A549 (cell line): Measurements from ENCODE around the gene BCR.

ENCODE experiments used
- CHD4 ChIP-seq: fragments of 200-600 bp; sonication (generic); IDR thresholded peaks from 2 replicates; pipeline ENCODE4 v1.6.1; 2016; ENCODE audit warnings: antibody characterized with exemption, mild to moderate bottlenecking, borderline replicate concordance
- KDM1A ChIP-seq: fragments of 200-600 bp; sonication (generic); IDR thresholded peaks from 2 replicates; pipeline ENCODE4 v1.6.1; 2016; ENCODE audit warnings: low read depth, mild to moderate bottlenecking
- TF ChIP-seq, protein P1 (sequence below): fragments of >200 bp; sonication (Bioruptor Twin); formaldehyde crosslinking; IDR thresholded peaks from 3 replicates; pipeline ENCODE4 v1.5.1; 2016

GRCh38 chr22:23182309-23183060 lies 2.2 kb downstream of the BCR start:
- TF ChIP-seq CHD4 (no peak), KDM1A (no peak)
- TF ChIP-seq, protein P1, sequence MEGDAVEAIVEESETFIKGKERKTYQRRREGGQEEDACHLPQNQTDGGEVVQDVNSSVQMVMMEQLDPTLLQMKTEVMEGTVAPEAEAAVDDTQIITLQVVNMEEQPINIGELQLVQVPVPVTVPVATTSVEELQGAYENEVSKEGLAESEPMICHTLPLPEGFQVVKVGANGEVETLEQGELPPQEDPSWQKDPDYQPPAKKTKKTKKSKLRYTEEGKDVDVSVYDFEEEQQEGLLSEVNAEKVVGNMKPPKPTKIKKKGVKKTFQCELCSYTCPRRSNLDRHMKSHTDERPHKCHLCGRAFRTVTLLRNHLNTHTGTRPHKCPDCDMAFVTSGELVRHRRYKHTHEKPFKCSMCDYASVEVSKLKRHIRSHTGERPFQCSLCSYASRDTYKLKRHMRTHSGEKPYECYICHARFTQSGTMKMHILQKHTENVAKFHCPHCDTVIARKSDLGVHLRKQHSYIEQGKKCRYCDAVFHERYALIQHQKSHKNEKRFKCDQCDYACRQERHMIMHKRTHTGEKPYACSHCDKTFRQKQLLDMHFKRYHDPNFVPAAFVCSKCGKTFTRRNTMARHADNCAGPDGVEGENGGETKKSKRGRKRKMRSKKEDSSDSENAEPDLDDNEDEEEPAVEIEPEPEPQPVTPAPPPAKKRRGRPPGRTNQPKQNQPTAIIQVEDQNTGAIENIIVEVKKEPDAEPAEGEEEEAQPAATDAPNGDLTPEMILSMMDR: no peak
